ENCODE results near the gene SMIM36. TPM values are rescaled to one million over a fixed set of nuclear protein-coding genes. Genes with fewer than 3 reads are reported as not detected.

The SMIM36 gene
- total RNA-seq, 2 donors from 2014 or later, result not detected

- H3K4me1 ChIP-seq (ENCODE audit: control insufficient read depth, insufficient read depth, low read length), result peaks cover 3% of the 10 kb centered on the region
- no peak overlapping the region for H3K4me3 Mint-ChIP-seq
- DNase-seq, result no peak
- H3K9me3 ChIP-seq (ENCODE audit: control insufficient read depth, low read length), result peaks cover 5% of the 10 kb centered on the region
- no peaks in the 10 kb centered on the region for H3K27me3 ChIP-seq (ENCODE audit: control insufficient read depth, insufficient read depth, low read length, poor library complexity, severe bottlenecking)
- H3K9ac ChIP-seq (ENCODE audit: extremely low read depth, low read length, poor library complexity, severe bottlenecking), result no peak overlapping the region
- H3K27me3 Mint-ChIP-seq (ENCODE audit: insufficient read depth), result no peaks in the 10 kb centered on the region
- no peak overlapping the region for H3K4me3 ChIP-seq (ENCODE audit: low read length)
- WGBS, 2 experiments (ENCODE audit: insufficient coverage in 1 of 2, insufficient read length in 1 of 2), result 96 to 100% methylated on average over 1 of the region's 1 CpG
- TF ChIP-seq CTCF (conservative IDR thresholded peaks at IDR 0.05), result no peak
- no peak overlapping the region for H3K27ac ChIP-seq (ENCODE audit: low read depth, low read length)
- peaks cover 74% of the 10 kb centered on the region for H3K36me3 ChIP-seq (ENCODE audit: control insufficient read depth, insufficient read depth, low read length)
- peaks cover 73% of the 10 kb centered on the region for H3K36me3 Mint-ChIP-seq (ENCODE audit: low read depth)
- H3K4me1 Mint-ChIP-seq, result peaks cover 19% of the 10 kb centered on the region
- no peaks in the 10 kb centered on the region for H3K9me3 Mint-ChIP-seq
- no peak overlapping the region for H3K27ac Mint-ChIP-seq
Measured at GRCh38 chr17:55411463-55411855, 99.8 kb downstream of the SMIM36 start.

- peaks cover 73% of the 10 kb centered on the region for H3K36me3 Mint-ChIP-seq (ENCODE audit: low read depth)
- no peaks in the 10 kb centered on the region for H3K9me3 Mint-ChIP-seq
- H3K27me3 ChIP-seq (ENCODE audit: control insufficient read depth, insufficient read depth, low read length, poor library complexity, severe bottlenecking), result no peaks in the 10 kb centered on the region
- no peak overlapping the region for H3K27ac ChIP-seq (ENCODE audit: low read depth, low read length)
- no peaks in the 10 kb centered on the region for H3K9me3 ChIP-seq (ENCODE audit: control insufficient read depth, low read length)
- no peak overlapping the region for H3K4me3 ChIP-seq (ENCODE audit: low read length)
- DNase-seq, result no peak
- H3K4me3 Mint-ChIP-seq, result no peak overlapping the region
- peaks cover 78% of the 10 kb centered on the region for H3K36me3 ChIP-seq (ENCODE audit: control insufficient read depth, insufficient read depth, low read length)
- no peaks in the 10 kb centered on the region for H3K27me3 Mint-ChIP-seq (ENCODE audit: insufficient read depth)
- H3K4me1 Mint-ChIP-seq, result peaks cover 19% of the 10 kb centered on the region
- TF ChIP-seq CTCF (conservative IDR thresholded peaks at IDR 0.05), result no peak
- no peak overlapping the region for H3K27ac Mint-ChIP-seq
- H3K4me1 ChIP-seq (ENCODE audit: control insufficient read depth, insufficient read depth, low read length), result peaks cover 3% of the 10 kb centered on the region
- no peak overlapping the region for H3K9ac ChIP-seq (ENCODE audit: extremely low read depth, low read length, poor library complexity, severe bottlenecking)
- 94 to 98% methylated on average over 3 to 5 of the region's 5 CpGs for WGBS, 2 experiments (ENCODE audit: insufficient coverage in 1 of 2, insufficient read length in 1 of 2)
Measured at GRCh38 chr17:55410722-55411462, 100.4 kb downstream of the SMIM36 start.

GRCh38 chr17:55409030-55409800 lies 102.0 kb downstream of the SMIM36 start:
- Mint-ChIP-seq H3K4me3 (no peak overlapping the region), H3K4me1 (peaks cover 12% of the 10 kb centered on the region), H3K9me3 (no peaks in the 10 kb centered on the region), H3K36me3 (ENCODE audit: low read depth) (peaks cover 80% of the 10 kb centered on the region), H3K27me3 (ENCODE audit: insufficient read depth) (no peaks in the 10 kb centered on the region), H3K27ac (no peak overlapping the region)
- no peak for DNase-seq
- no peaks in the 10 kb centered on the region for H3K9me3 ChIP-seq (ENCODE audit: control insufficient read depth, low read length)
- H3K27ac ChIP-seq (ENCODE audit: low read depth, low read length), result no peak overlapping the region
- TF ChIP-seq CTCF (conservative IDR thresholded peaks at IDR 0.05), result no peak
- WGBS, 2 experiments (ENCODE audit: insufficient coverage in 1 of 2, insufficient read length in 1 of 2), result 98 to 100% methylated on average over 1 to 3 of the region's 4 CpGs
- H3K36me3 ChIP-seq (ENCODE audit: control insufficient read depth, insufficient read depth, low read length), result peaks cover 89% of the 10 kb centered on the region
- no peaks in the 10 kb centered on the region for H3K27me3 ChIP-seq (ENCODE audit: control insufficient read depth, insufficient read depth, low read length, poor library complexity, severe bottlenecking)
- no peak overlapping the region for H3K4me3 ChIP-seq (ENCODE audit: low read length)
- H3K4me1 ChIP-seq (ENCODE audit: control insufficient read depth, insufficient read depth, low read length), result peaks cover 3% of the 10 kb centered on the region
- no peak overlapping the region for H3K9ac ChIP-seq (ENCODE audit: extremely low read depth, low read length, poor library complexity, severe bottlenecking)
